Activated naive CD4-positive, alpha-beta T cell treated with anti-CD3 and anti-CD28 coated beads, Interleukin-2, amount 10 ng/mL, durations not matched to agents 7 days and 5 days (primary cell): ENCODE results near the gene PARD6A.
A peak's percentile ranks its signal among the peaks of the same experiment; 100 is the strongest.

Experiments used
- CTCF ChIA-PET: fragments of 350-600 bp; sonication (Branson Sonifier 250); formaldehyde crosslinking; loops from one replicate; lab custom pipeline; 2021; ENCODE audit warnings: antibody characterized with exemption; lab: Charles Lee
- DNase-seq: peaks from one replicate; pipeline ENCODE4 v3.0.0-alpha.2; 2020
- H3K27ac Mint-ChIP-seq: one replicate; pipeline ENCODE4 v1.8.0; 2021; ENCODE audit warnings: mild to moderate bottlenecking, moderate library complexity, mixed read lengths
- H3K27me3 Mint-ChIP-seq: one replicate; pipeline ENCODE4 v1.8.0; 2021; ENCODE audit warnings: mild to moderate bottlenecking, mixed read lengths
- H3K36me3 Mint-ChIP-seq: one replicate; pipeline ENCODE4 v1.8.0; 2021; ENCODE audit warnings: mixed read lengths
- H3K4me1 Mint-ChIP-seq: one replicate; pipeline ENCODE4 v1.8.0; 2021; ENCODE audit warnings: mixed read lengths
- H3K4me3 Mint-ChIP-seq: one replicate; pipeline ENCODE4 v1.8.0; 2021; ENCODE audit warnings: mild to moderate bottlenecking, moderate library complexity, mixed read lengths
- H3K9me3 Mint-ChIP-seq: one replicate; pipeline ENCODE4 v1.8.0; 2021; ENCODE audit warnings: mixed read lengths

PARD6A gene

DNA sequence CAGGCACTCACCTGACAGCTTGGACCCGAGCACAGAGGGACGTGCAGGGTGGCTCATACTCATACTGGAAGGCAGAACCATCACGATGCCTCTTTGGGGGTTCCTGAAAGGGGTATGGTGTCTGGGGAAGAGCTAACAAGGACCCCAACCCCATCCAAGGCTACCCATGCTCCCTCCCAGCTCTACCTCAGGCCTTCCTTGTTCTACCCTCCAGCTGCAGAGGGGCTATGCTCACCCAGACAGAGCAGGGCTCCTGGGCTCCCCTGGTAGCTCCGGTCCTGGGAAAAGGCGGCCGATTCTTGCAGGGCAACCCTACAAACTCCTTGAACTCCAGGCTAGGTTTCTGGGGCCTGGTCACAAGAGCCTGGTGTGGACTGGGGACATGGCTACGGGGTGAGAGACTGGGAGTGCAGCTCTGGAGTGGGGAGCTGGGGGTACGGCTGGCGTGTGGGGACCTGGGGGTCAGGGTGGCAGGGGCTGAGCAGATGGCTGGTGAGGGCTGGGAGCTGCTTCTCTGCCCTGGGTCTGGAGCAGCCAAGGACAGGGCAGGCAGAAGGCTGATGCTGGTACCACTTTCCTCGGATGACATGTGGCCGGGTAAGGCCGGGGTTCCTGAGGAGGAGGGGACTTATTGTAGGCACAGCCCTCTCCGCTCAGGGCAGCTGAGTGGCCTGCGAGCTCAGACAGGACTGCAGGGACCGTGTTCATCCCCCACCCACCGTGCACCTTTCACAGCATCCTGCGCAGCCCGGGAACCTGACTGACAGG is 2.8 kb upstream of the PARD6A start:
- no peak overlapping the region for H3K27ac Mint-ChIP-seq
- H3K4me3 Mint-ChIP-seq = peak overlapping the region; percentile 95
- no peak for DNase-seq
- peaks cover 23% of the 10 kb centered on the region for H3K36me3 Mint-ChIP-seq
- H3K9me3 Mint-ChIP-seq = no peaks in the 10 kb centered on the region
- CTCF ChIA-PET = interaction anchor here (1.1 to 4.9 kb wide), 4 partner anchors 14 to 137 kb away, joined by 3 to 33 read pairs (median 24); partner anchors contain the start of genes CARMIL2 and CTCF
- peaks cover 32% of the 10 kb centered on the region for H3K4me1 Mint-ChIP-seq
- H3K27me3 Mint-ChIP-seq = no peaks in the 10 kb centered on the region

DNA sequence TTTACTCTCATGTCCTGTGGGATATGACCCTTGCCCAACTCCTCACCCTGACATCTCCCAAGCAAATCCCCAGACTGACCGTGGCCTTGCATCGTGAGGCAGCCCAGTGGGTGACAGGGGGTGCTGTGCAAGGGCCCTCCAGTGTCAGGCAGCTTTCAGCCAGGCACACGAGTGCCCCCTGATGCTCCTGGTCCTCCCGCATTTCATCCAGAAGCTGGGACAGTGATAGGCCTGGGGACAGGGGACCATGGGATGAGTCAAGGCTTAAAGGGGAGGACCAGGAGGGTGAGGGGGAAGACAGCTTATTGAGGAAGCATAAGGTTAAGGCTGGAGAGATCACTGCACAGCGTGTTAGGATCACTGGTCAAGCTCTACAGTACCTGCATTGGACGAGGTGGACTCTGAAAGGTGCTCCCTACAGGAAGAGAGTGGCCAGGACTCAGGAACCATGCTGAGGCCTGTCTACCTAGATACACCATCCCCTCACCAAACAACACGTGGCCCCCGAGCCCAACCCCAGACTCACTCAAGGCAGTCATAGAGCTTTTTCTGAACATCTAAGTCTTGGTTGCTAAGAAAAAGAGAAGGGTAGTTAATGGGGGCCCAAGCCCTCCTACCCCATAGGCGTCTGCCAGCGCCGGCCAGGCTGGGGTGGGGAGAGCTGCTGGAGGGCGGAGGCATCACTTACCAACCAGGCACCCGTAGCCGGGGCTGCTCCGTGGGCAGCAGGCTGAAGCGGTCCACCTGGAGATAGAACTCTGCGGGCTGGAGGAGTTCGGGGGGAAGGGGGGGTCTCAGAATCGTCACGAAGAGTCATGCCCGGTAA is 1.7 kb upstream of the PARD6A start:
- H3K36me3 Mint-ChIP-seq = peaks cover 23% of the 10 kb centered on the region
- peak overlapping the region; percentile 97 for H3K27ac Mint-ChIP-seq
- CTCF ChIA-PET = interaction anchor here (0.5 to 4.9 kb wide), 6 partner anchors 15 to 138 kb away, joined by 3 to 33 read pairs (median 14); partner anchors contain the start of genes CARMIL2 and CTCF
- H3K4me1 Mint-ChIP-seq = peaks cover 33% of the 10 kb centered on the region
- no peaks in the 10 kb centered on the region for H3K27me3 Mint-ChIP-seq
- H3K4me3 Mint-ChIP-seq = peak overlapping the region; percentile 95
- DNase-seq = no peak
- H3K9me3 Mint-ChIP-seq = no peaks in the 10 kb centered on the region

DNA sequence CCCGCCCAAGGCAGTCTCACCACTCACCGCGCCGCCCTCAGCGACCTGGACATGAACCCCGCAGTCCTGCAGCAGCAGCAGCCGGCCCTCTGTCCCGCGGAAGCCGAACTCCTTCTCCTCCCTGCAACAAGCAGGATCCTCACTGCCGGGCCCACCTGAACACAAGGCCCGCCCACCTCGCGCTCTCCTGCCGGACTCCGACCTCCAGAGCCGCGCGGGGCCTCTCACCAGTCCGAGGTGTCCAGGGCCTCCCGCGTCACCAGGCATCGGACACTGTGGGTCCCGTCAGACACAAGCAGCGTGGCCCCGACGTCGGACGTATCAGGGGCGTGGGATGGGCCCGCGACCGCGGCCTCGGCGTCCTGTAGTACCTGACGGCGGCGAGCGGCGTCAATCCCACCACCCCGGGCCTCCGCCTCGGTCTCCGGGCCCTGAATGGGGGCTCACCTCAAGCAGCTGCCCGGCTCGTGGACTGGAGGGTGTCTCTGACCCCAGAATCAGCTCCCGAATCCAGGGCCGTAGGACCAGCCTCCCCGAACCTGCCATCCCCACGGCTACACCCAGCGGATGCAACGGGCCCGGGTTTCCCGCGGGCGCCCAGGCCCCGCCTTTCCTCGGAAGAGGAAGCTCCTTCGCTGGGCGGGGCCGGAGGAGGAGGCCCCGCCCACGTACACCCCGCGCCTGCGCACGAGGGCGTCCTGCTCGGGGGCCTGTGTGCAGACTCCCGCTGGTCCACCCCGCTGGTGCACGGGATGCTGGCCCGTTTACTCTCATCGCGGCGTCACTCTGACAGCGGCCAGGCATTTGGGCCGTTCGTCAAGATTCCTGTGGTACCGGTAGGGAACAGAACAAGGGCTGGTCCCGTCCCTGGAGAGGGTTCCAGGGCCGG is 841 bp upstream of the PARD6A start, which contains the start of gene ACD:
Gene ACD (minus strand): TSS at position 586 of the 889 bp plus-strand sequence. CDS start 40 bp downstream, at position 546.
- H3K4me1 Mint-ChIP-seq = peaks cover 33% of the 10 kb centered on the region
- CTCF ChIA-PET = interaction anchor here (1.1 to 4.9 kb wide), 4 partner anchors 16 to 139 kb away, joined by 3 to 33 read pairs (median 24); partner anchors contain the start of gene CARMIL2
- peak within 1 kb of the TSS; percentile 95 for H3K4me3 Mint-ChIP-seq
- peak within 1 kb of the TSS; percentile 97 for H3K27ac Mint-ChIP-seq
- no peaks in the 10 kb centered on the region for H3K9me3 Mint-ChIP-seq
- H3K36me3 Mint-ChIP-seq = peaks cover 24% of the 10 kb centered on the region
- H3K27me3 Mint-ChIP-seq = no peaks in the 10 kb centered on the region
- peak; percentile 93 for DNase-seq

DNA sequence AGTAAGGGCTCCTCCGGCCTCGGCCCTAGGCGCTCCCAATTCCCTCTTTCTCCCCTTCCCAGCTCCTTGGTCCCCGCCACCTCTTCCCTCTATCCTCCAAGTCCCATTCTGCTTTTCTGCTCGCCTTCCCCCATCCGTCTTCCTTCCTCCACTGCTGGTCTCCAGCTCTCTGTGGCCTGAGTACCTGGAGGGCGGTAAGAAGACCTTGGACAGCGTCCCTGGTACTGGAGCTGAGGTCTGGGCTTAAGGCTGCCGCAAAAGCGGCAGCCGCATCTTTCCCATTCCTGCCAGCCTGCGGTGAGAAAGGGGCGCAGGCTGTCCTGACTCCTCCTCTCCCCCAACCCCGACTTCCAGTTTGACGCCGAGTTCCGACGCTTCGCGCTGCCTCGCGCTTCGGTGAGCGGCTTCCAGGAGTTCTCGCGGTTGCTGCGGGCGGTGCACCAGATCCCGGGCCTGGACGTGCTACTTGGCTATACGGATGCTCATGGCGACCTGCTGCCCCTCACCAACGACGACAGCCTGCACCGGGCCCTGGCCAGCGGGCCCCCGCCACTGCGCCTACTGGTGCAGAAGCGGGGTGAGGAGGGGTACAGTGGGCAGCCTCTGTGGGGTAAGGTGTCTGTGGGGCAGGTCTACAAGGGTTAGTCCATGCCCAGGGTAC is 471 bp downstream of the PARD6A start:
- CTCF ChIA-PET = interaction anchor here (0.6 to 4.9 kb wide), 4 partner anchors 17 to 141 kb away, joined by 4 to 33 read pairs (median 24); partner anchors contain the start of gene CARMIL2
- peaks cover 36% of the 10 kb centered on the region for H3K4me1 Mint-ChIP-seq
- peaks cover 19% of the 10 kb centered on the region for H3K36me3 Mint-ChIP-seq
- no peaks in the 10 kb centered on the region for H3K27me3 Mint-ChIP-seq
- peak overlapping the region; percentile 95 for H3K4me3 Mint-ChIP-seq
- DNase-seq = peak; percentile 51
- H3K27ac Mint-ChIP-seq = peak overlapping the region; percentile 86
- no peaks in the 10 kb centered on the region for H3K9me3 Mint-ChIP-seq

DNA sequence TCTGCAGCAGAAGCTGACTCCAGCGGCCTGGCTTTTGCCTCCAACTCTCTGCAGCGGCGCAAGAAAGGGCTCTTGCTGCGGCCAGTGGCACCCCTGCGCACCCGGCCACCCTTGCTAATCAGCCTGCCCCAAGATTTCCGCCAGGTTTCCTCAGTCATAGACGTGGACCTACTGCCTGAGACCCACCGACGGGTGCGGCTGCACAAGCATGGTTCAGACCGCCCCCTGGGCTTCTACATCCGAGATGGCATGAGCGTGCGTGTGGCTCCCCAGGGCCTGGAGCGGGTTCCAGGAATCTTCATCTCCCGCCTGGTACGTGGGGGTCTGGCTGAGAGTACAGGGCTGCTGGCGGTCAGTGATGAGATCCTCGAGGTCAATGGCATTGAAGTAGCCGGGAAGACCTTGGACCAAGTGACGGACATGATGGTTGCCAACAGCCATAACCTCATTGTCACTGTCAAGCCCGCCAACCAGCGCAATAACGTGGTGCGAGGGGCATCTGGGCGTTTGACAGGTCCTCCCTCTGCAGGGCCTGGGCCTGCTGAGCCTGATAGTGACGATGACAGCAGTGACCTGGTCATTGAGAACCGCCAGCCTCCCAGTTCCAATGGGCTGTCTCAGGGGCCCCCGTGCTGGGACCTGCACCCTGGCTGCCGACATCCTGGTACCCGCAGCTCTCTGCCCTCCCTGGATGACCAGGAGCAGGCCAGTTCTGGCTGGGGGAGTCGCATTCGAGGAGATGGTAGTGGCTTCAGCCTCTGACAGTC is 1.3 kb downstream of the PARD6A start:
- peak overlapping the region; percentile 95 for H3K4me3 Mint-ChIP-seq

DNA sequence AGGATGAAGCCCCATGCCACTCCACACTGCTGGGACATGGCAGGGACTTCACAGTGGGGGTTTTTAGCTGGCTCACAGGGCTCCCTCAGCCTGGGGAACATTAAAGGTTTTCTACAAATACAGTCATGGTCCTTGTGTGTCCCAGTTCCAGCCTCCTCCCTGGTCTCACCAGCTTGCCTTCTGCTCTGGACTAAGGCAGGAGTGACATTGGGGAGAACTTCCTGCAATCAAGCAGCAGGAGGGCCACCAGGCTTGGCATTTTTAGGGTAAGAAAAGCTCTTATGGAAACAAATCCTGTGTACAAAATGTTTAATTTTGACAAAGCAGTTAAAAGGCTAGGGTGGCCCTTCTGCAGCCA is 1.9 kb downstream of the PARD6A start:
- Mint-ChIP-seq H3K4me3 (peak overlapping the region; percentile 23), H3K27ac (no peak overlapping the region), H3K36me3 (peaks cover 17% of the 10 kb centered on the region), H3K4me1 (peaks cover 43% of the 10 kb centered on the region), H3K27me3 (peaks cover 4% of the 10 kb centered on the region), H3K9me3 (no peaks in the 10 kb centered on the region)
- no peak for DNase-seq
- CTCF ChIA-PET = interaction anchor here (1.1 to 10.0 kb wide), 8 partner anchors 10 to 280 kb away, joined by 3 to 151 read pairs (median 8); partner anchors contain the start of genes CARMIL2 and CTCF

More for the DNA sequence above, 1.3 kb downstream of the PARD6A start:
- DNase-seq = no peak
- Mint-ChIP-seq H3K27ac (no peak overlapping the region), H3K27me3 (peaks cover 4% of the 10 kb centered on the region), H3K36me3 (peaks cover 19% of the 10 kb centered on the region), H3K9me3 (no peaks in the 10 kb centered on the region), H3K4me1 (peaks cover 38% of the 10 kb centered on the region)
- CTCF ChIA-PET = interaction anchor here (1.4 to 10.0 kb wide), 7 partner anchors 10 to 141 kb away, joined by 3 to 151 read pairs (median 15); partner anchors contain the start of genes CARMIL2 and CTCF

DNA sequence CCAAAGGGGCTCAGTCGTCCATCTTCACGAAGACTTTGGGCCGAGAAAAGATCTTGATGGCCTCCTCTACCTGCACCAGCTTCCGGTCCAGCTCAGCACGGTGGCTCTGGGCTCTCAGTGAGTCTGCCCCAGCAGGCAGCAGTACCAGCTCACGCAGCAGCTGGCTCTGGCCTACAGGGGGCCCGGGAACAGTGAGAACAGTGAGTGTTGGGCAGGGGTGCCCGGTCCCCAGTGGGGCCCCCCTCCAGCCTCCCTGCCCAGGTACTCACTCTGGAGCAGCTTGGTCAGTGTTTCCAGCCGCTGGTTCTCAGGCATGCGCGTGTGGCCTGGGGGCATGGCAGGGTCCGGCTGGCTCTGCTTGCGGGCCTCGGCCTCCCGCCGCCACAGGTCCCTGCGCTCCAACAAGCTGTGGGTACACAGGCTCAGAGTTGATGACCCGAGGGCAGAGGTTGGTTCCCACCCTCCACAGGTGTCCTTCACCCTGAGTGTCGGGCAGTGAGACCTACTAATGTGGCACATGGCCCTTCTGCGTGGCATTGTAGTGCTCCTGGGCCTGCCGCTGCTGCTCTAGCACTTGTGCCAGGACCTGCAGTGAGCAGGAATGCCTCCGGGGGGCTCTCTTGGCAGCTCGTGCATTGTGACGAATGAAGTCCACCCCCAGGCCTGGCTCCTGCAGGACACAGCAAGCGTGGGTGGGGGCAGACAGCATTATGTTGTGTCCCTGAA is 2.6 kb downstream of the PARD6A start:
- peaks cover 13% of the 10 kb centered on the region for H3K36me3 Mint-ChIP-seq
- peak; percentile 58 for DNase-seq
- peaks cover 43% of the 10 kb centered on the region for H3K4me1 Mint-ChIP-seq
- H3K9me3 Mint-ChIP-seq = no peaks in the 10 kb centered on the region
- no peak overlapping the region for H3K27ac Mint-ChIP-seq
- CTCF ChIA-PET = interaction anchor here (0.5 to 10.0 kb wide), 10 partner anchors 9 to 279 kb away, joined by 3 to 151 read pairs (median 4); partner anchors contain the start of genes CARMIL2 and CTCF
- H3K27me3 Mint-ChIP-seq = peaks cover 4% of the 10 kb centered on the region
- H3K4me3 Mint-ChIP-seq = no peak overlapping the region

DNA sequence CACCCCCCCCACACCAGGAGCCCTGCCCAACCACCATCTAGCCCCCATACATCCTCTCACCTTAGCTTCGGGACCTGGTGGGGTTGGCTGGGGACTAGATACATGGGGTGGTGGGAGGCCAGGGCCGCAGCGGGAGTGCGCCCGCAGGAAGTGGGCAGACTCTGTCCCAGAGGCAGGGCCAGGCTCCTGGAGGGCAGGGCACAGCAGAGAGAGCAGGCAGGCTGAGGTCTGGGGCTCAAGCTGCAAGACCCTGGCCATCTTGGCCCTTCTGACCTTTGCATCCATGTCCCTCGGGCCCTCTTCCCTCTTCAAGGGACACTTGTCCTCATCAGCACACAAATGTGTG is 3.1 kb downstream of the PARD6A start:
- no peak overlapping the region for H3K4me3 Mint-ChIP-seq
- DNase-seq = no peak
- no peak overlapping the region for H3K27ac Mint-ChIP-seq
- H3K27me3 Mint-ChIP-seq = peaks cover 4% of the 10 kb centered on the region
- H3K9me3 Mint-ChIP-seq = no peaks in the 10 kb centered on the region
- H3K4me1 Mint-ChIP-seq = peaks cover 42% of the 10 kb centered on the region
- H3K36me3 Mint-ChIP-seq = peaks cover 13% of the 10 kb centered on the region
- CTCF ChIA-PET = interaction anchor here (0.5 to 10.0 kb wide), 8 partner anchors 9 to 279 kb away, joined by 3 to 151 read pairs (median 8); partner anchors contain the start of genes CARMIL2 and CTCF

DNA sequence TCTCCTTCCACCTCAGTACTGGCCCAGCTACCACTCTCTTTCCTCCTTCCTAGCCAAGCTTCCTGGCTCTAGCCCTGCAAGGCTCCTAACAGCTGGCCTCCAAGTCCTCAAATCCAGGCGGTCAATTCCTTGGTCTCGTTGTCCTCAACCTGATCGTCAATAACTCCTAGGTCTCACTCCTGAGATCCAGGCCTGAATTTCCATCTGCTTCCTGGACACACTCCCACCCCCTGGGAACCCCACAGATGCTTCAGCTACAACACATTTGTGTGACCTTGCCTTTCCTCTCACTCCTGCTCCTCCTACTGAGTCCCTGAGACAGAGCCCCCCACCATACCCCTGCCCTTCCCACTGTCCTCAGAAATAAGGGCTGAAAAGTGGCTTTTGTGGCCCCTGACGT is 3.5 kb downstream of the PARD6A start:
- H3K27ac Mint-ChIP-seq = no peak overlapping the region
- no peak for DNase-seq
- peak overlapping the region; percentile 8 for H3K4me3 Mint-ChIP-seq
- no peaks in the 10 kb centered on the region for H3K9me3 Mint-ChIP-seq
- CTCF ChIA-PET = interaction anchor here (0.7 to 10.0 kb wide), 7 partner anchors 8 to 142 kb away, joined by 3 to 151 read pairs (median 11); partner anchors contain the start of genes CARMIL2 and CTCF
- peaks cover 41% of the 10 kb centered on the region for H3K4me1 Mint-ChIP-seq
- peaks cover 10% of the 10 kb centered on the region for H3K36me3 Mint-ChIP-seq
- peaks cover 4% of the 10 kb centered on the region for H3K27me3 Mint-ChIP-seq

DNA sequence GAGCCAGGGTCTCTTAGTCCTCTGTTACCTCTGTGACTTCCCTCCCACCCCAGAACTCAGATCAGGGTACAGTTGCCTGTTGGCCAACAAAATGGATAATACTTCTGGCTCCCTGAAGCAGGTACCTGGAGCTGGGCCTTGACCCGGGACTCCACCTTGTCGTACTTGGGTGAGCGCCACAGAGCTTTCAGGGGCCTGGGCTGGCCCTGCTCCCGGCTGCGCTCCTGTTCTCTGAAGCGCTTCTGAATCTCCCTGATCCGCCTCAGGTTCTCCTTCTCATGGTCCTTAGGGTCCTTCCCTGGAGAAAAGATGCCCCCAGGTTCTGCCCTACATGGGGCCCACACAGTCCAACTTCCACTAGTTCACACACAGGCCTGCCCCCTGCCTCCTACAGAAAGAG is 4.1 kb downstream of the PARD6A start:
- CTCF ChIA-PET = interaction anchor here (1.7 to 10.0 kb wide), 4 partner anchors 20 to 142 kb away, joined by 4 to 151 read pairs (median 45); partner anchors contain the start of gene CARMIL2
- Mint-ChIP-seq H3K27me3 (peaks cover 4% of the 10 kb centered on the region), H3K9me3 (no peaks in the 10 kb centered on the region), H3K4me1 (peaks cover 41% of the 10 kb centered on the region), H3K4me3 (peak overlapping the region; percentile 46), H3K36me3 (peaks cover 9% of the 10 kb centered on the region), H3K27ac (no peak overlapping the region)
- no peak for DNase-seq

DNA sequence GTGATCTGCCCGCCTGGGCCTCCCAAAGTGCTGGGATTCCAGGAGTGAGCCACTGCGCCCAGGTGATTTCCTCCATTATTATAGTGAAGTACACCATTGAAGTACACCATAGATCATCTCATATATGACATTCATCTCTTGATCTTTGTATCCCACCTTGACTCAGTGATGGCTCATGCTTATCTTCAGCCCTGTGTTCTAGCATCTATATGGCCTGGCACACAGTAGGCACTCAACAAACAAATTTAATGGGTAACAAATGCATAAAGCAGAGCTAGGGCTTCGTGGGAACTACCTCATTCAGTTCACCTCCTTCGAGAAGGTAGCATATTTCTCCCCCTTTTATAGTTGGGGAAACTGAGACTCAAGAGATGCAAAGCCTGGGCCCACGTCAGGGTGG is 4.8 kb downstream of the PARD6A start:
- H3K36me3 Mint-ChIP-seq = peaks cover 9% of the 10 kb centered on the region
- CTCF ChIA-PET = interaction anchor here (1.7 to 10.0 kb wide), 4 partner anchors 21 to 143 kb away, joined by 4 to 151 read pairs (median 50); partner anchors contain the start of gene CARMIL2
- H3K27ac Mint-ChIP-seq = no peak overlapping the region
- H3K4me3 Mint-ChIP-seq = peak overlapping the region; percentile 69
- H3K9me3 Mint-ChIP-seq = no peaks in the 10 kb centered on the region
- peaks cover 4% of the 10 kb centered on the region for H3K27me3 Mint-ChIP-seq
- peaks cover 41% of the 10 kb centered on the region for H3K4me1 Mint-ChIP-seq
- DNase-seq = no peak
